Right lobe of liver (tissue), 6 donors: ENCODE results near the gene RHEB. TPM values are rescaled to one million over a fixed set of nuclear protein-coding genes. Genes with fewer than 3 reads are reported as not detected.

Experiments used
- ATAC-seq, 4 donors: fragments of 200-7000 bp; cut with Tn5 transposase; one replicate each; pipeline ENCODE4 v1.9.1; 2020; ENCODE audit warnings: mild to moderate bottlenecking in 4 of 4, moderate library complexity in 4 of 4
- DNase-seq, 3 donors: peaks; one replicate each; pipeline ENCODE4 v3.0.0-alpha.2; 2020
- H3K27ac ChIP-seq, 3 donors: fragments of 200-600 bp; one replicate each; pipeline ENCODE4 v1.8.0; 2022
- H3K27me3 ChIP-seq, 2 donors: fragments of 200-600 bp; one replicate each; pipeline ENCODE4 v1.8.0; 2022
- H3K36me3 ChIP-seq, 4 donors: fragments of 200-600 bp; sonication (generic) in 1 of 4; one replicate each; pipeline versions ENCODE4 v1.5.1 to v1.8.0; 2017 to 2022; ENCODE audit warnings: control low read depth in 1 of 4
- H3K4me1 ChIP-seq, 4 donors: fragments of 200-600 bp; sonication (generic) in 1 of 4; one replicate each; pipeline versions ENCODE4 v1.5.1 to v1.8.0; 2017 to 2022; ENCODE audit warnings: control low read depth in 1 of 4
- H3K4me3 ChIP-seq, 3 donors: fragments of 200-600 bp; one replicate each; pipeline ENCODE4 v1.8.0; 2022
- H3K9me3 ChIP-seq, 4 donors: fragments of 200-600 bp; sonication (generic) in 1 of 4; one replicate each; pipeline versions ENCODE4 v1.5.1 to v1.8.0; 2017 to 2022; ENCODE audit warnings: control low read depth in 1 of 4
- CTCF ChIP-seq, 4 donors: fragments of 200-600 bp in 3 of 4; fragments of 450-650 bp in 1 of 4; IDR thresholded peaks; one replicate each; pipeline versions ENCODE4 v1.5.1 to v1.8.0; 2016 to 2022; ENCODE audit warnings: antibody characterized with exemption in 4 of 4, mild to moderate bottlenecking in 2 of 4
- POLR2A ChIP-seq: fragments of 450-650 bp; IDR thresholded peaks from one replicate; pipeline ENCODE4 v1.6.1; 2017; ENCODE audit warnings: antibody characterized with exemption, mild to moderate bottlenecking
- WGBS: methylation state at CpG from one replicate; pipeline ENCODE4 v1.1.6; 2018; ENCODE audit warnings: low coverage, low lambda C conversion rate; ENCODE audit not compliant: insufficient coverage; ENCODE audit errors: missing lambda C conversion rate; 5-methylcytosine and 5-hydroxymethylcytosine counted together
- intact Hi-C, 2 donors: fragments of 100-400 bp; cut with DNase I; formaldehyde crosslinking; loops; one replicate each; pipeline versions ENCODE4 v1.11.2 to v1.14.1; 2022
- total RNA-seq, 6 experiments: library from RNA; depleted of rRNA in 2 of 6; stranded (reverse); fragments of >200 nt in 2 of 6; fragmentation: NEBNext Ultra II Directional in 3 of 6; extraction: Animal tissue kit (Norgen Biotek cat#: 25700) in 3 of 6; gene quantifications; one replicate each; pipeline versions ENCODE4 v1.1.0 to v1.2.4, GENCODE V29; 2016 to 2023
- donor health status: DM: no; HTN: yes; CAD: no.
- donor health status: DM: no; HTN: no; CAD: no.
- donor health status: DM: no; HTN: no; CAD: no.
- donor health status: DM: no; HTN: yes; CAD: no.
- donor health status: DM: no; HTN: yes; CAD: no.

RHEB gene
- total RNA-seq, 6 experiments from 2014 or later = 33.4 to 55.3 (median 49.7) TPM

- no peaks in the 10 kb centered on the region for H3K27me3 ChIP-seq
- H3K36me3 ChIP-seq = no peaks in the 10 kb centered on the region
- WGBS = 100% methylated on average over 7 of the region's 15 CpGs
- ATAC-seq = no peak
- H3K4me1 ChIP-seq = peaks cover 0 to 20% (median 5%) of the 10 kb centered on the region in 4 donors
- TF ChIP-seq CTCF (IDR thresholded peaks at IDR 0.05) = no peak
- TF ChIP-seq POLR2A = no peak
- no peak for DNase-seq
- no peaks in the 10 kb centered on the region for H3K9me3 ChIP-seq
- intact Hi-C loops = no loop called here
- no peak overlapping the region for H3K4me3 ChIP-seq
- no peak overlapping the region for H3K27ac ChIP-seq
Observed at GRCh38 chr7:151501676-151502075, 18.0 kb downstream of the RHEB start.

- DNase-seq = no peak
- WGBS = 23% methylated on average over 2 of the region's 5 CpGs
- Histone ChIP-seq H3K27me3 (no peaks in the 10 kb centered on the region), H3K9me3 (no peaks in the 10 kb centered on the region), H3K36me3 (no peaks in the 10 kb centered on the region), H3K27ac (no peak overlapping the region), H3K4me1 (peaks cover 0 to 29% (median 13%) of the 10 kb centered on the region in 4 donors), H3K4me3 (no peak overlapping the region)
- intact Hi-C loops = no loop called here
- no peak for TF ChIP-seq POLR2A
- ATAC-seq = peak in 1 of 4 donors; percentile 11
Observed at GRCh38 chr7:151498495-151498894, 21.2 kb downstream of the RHEB start.

GRCh38 chr7:151497306-151497871 lies 22.3 kb downstream of the RHEB start:
- no peak overlapping the region for H3K4me3 ChIP-seq
- TF ChIP-seq POLR2A (no peak), CTCF (IDR thresholded peaks at IDR 0.05) (no peak)
- DNase-seq = no peak
- no peak for ATAC-seq
- intact Hi-C loops = no loop called here
- peaks cover 0 to 33% (median 15%) of the 10 kb centered on the region in 4 donors for H3K4me1 ChIP-seq
- H3K27ac ChIP-seq = no peak overlapping the region
- no peaks in the 10 kb centered on the region for H3K27me3 ChIP-seq
- 94% methylated on average over 8 of the region's 10 CpGs for WGBS
- H3K9me3 ChIP-seq = no peaks in the 10 kb centered on the region
- no peaks in the 10 kb centered on the region for H3K36me3 ChIP-seq

GRCh38 chr7:151495360-151495759 lies 24.3 kb downstream of the RHEB start:
- H3K4me1 ChIP-seq = peaks cover 0 to 44% (median 15%) of the 10 kb centered on the region in 4 donors
- H3K4me3 ChIP-seq = no peak overlapping the region
- H3K36me3 ChIP-seq = no peaks in the 10 kb centered on the region
- intact Hi-C loops = no loop called here
- H3K27me3 ChIP-seq = no peaks in the 10 kb centered on the region
- peak in 3 of 4 donors; percentile 26 to 46 (median 28) for ATAC-seq
- no peak for DNase-seq
- peak overlapping the region; percentile 72 to 76 (median 75) for H3K27ac ChIP-seq
- TF ChIP-seq CTCF (IDR thresholded peaks at IDR 0.05) = no peak
- TF ChIP-seq POLR2A = no peak
- H3K9me3 ChIP-seq = no peaks in the 10 kb centered on the region
- WGBS = 35% methylated on average over 2 of the region's 2 CpGs

GRCh38 chr7:151494298-151495284 lies 25.1 kb downstream of the RHEB start:
- intact Hi-C loops = no loop called here
- peak overlapping the region; percentile 72 to 76 (median 75) for H3K27ac ChIP-seq
- H3K27me3 ChIP-seq = no peaks in the 10 kb centered on the region
- no peak for DNase-seq
- H3K36me3 ChIP-seq = peaks cover 0 to 7% (median 2%) of the 10 kb centered on the region in 4 donors
- no peaks in the 10 kb centered on the region for H3K9me3 ChIP-seq
- ATAC-seq = peak; percentile 82 to 91 (median 88)
- H3K4me3 ChIP-seq = no peak overlapping the region
- peaks cover 0 to 44% (median 15%) of the 10 kb centered on the region in 4 donors for H3K4me1 ChIP-seq
- WGBS = 31% methylated on average over 12 of the region's 13 CpGs
- TF ChIP-seq CTCF (IDR thresholded peaks at IDR 0.05) (no peak), POLR2A (no peak)
